Measurements from ENCODE around the gene TNFRSF1A.

The TNFRSF1A gene

DNA sequence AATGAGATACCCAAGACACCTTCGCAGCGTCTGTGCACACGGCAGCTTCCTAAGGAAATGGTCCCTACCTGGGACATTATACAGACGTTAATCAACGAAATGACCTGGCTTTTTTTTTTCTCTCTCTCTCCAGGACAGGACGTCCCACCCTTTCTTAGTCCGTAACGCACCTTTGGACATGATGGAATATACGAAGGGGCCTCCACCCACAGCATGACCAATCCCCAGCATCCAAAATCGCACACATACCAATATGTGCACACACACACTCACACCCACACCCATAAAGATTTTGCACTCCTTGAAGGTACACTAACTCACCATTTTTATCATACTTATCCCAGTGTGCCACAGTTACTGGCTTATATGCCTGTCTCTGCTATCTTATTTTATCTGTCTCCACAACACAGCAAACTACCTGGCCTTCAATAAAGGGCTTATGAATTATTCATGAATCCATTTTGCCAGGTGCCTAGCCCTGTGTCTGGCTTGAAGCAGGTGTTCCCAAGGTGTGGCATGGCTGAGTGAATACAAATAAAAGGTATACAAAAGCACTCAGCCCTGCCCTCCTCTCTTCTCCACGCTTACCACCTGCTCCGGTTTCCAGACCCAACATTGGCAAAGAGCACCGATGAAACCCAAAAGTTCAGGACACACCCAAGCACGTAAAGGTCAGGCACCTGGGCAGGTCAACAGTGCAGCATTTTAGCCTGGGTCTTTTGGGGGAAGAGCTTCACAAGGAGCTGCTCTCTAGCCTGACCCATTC lies 31.3 kb upstream of the TNFRSF1A start:
- H3K4me2 ChIP-seq (ENCODE audit: insufficient read depth, low read length): no peak overlapping the region
- H3K4me1 ChIP-seq (ENCODE audit: insufficient read depth, low read length): peaks cover 9% of the 10 kb centered on the region

DNA sequence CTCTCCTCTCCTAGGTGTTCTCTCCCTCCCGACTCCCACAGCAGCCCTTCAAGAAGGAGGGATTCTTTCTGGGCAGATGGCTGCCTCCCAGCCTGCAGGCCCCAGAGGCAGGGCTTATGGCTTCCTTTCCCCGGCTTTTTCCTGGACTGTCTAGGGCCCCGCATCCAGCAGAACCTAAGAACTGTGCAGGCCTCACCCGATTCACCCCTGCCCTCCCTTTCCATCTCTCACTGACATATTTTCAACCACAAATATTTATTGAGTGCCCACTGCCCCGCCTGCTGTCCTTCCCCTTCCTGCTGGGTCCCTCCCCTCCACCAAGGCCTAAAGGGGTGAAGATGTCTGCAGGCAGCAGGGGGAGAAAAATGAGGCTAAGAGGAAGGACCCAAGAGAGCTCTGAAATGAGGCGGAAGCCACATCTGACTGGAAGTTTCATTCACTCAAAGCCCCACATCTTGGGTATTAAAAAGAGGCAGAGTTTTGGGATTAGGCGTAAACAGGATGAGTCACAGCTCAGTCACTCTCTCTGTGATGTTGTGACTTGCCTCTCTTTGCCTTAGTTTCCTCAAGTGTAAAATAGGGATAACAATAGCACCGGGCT lies 30.6 kb upstream of the TNFRSF1A start:
- ATAC-seq (ENCODE audit: insufficient read depth, low read depth) (no peak), DNase-seq (no peak)
- H4K20me1 ChIP-seq (ENCODE audit: insufficient read depth, low read length): no peaks in the 10 kb centered on the region
- no peak overlapping the region for H3K4me2 ChIP-seq (ENCODE audit: insufficient read depth, low read length)
- no peak overlapping the region for H3K4me3 ChIP-seq (ENCODE audit: low read depth in 1 of 2, low read length in 2 of 2)
- H3K27me3 ChIP-seq (ENCODE audit: insufficient read depth, low read length, poor library complexity): no peaks in the 10 kb centered on the region
- no peak overlapping the region for H3K27ac ChIP-seq (ENCODE audit: low read length)
- H3K9ac ChIP-seq (ENCODE audit: low read depth, low read length): no peak overlapping the region
- TF ChIP-seq, protein P1, sequence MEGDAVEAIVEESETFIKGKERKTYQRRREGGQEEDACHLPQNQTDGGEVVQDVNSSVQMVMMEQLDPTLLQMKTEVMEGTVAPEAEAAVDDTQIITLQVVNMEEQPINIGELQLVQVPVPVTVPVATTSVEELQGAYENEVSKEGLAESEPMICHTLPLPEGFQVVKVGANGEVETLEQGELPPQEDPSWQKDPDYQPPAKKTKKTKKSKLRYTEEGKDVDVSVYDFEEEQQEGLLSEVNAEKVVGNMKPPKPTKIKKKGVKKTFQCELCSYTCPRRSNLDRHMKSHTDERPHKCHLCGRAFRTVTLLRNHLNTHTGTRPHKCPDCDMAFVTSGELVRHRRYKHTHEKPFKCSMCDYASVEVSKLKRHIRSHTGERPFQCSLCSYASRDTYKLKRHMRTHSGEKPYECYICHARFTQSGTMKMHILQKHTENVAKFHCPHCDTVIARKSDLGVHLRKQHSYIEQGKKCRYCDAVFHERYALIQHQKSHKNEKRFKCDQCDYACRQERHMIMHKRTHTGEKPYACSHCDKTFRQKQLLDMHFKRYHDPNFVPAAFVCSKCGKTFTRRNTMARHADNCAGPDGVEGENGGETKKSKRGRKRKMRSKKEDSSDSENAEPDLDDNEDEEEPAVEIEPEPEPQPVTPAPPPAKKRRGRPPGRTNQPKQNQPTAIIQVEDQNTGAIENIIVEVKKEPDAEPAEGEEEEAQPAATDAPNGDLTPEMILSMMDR (IDR thresholded peaks at IDR 0.05; ENCODE audit: borderline replicate concordance, extremely low read depth, low read length, poor library complexity, severe bottlenecking): no peak
- TF ChIP-seq EZH2 (IDR thresholded peaks at IDR 0.05; ENCODE audit: borderline replicate concordance, low read depth, low read length, severe bottlenecking): no peak
- H3K4me1 ChIP-seq (ENCODE audit: insufficient read depth, low read length): peaks cover 9% of the 10 kb centered on the region
- H3K36me3 ChIP-seq (ENCODE audit: insufficient read depth, low read length): no peaks in the 10 kb centered on the region
- no peak overlapping the region for H2AFZ ChIP-seq (ENCODE audit: low read depth, low read length)
- H3K79me2 ChIP-seq (ENCODE audit: insufficient read depth, low read length): no peaks in the 10 kb centered on the region
- no peaks in the 10 kb centered on the region for H3K9me3 ChIP-seq (ENCODE audit: insufficient read depth, low read length, severe bottlenecking)

More for the DNA sequence above, 31.3 kb upstream of the TNFRSF1A start:
- Histone ChIP-seq H3K79me2 (ENCODE audit: insufficient read depth, low read length) (no peaks in the 10 kb centered on the region), H3K9me3 (ENCODE audit: insufficient read depth, low read length, severe bottlenecking) (no peaks in the 10 kb centered on the region), H3K36me3 (ENCODE audit: insufficient read depth, low read length) (no peaks in the 10 kb centered on the region), H2AFZ (ENCODE audit: low read depth, low read length) (no peak overlapping the region), H4K20me1 (ENCODE audit: insufficient read depth, low read length) (no peaks in the 10 kb centered on the region), H3K9ac (ENCODE audit: low read depth, low read length) (no peak overlapping the region), H3K27me3 (ENCODE audit: insufficient read depth, low read length, poor library complexity) (no peaks in the 10 kb centered on the region), H3K27ac (ENCODE audit: low read length) (no peak overlapping the region), H3K4me3 (ENCODE audit: low read depth in 1 of 2, low read length in 2 of 2) (no peak overlapping the region)
- DNase-seq (no peak), ATAC-seq (ENCODE audit: insufficient read depth, low read depth) (no peak)
- TF ChIP-seq, protein P1 (IDR thresholded peaks at IDR 0.05; ENCODE audit: borderline replicate concordance, extremely low read depth, low read length, poor library complexity, severe bottlenecking): no peak
- no peak for TF ChIP-seq EZH2 (IDR thresholded peaks at IDR 0.05; ENCODE audit: borderline replicate concordance, low read depth, low read length, severe bottlenecking)

DNA sequence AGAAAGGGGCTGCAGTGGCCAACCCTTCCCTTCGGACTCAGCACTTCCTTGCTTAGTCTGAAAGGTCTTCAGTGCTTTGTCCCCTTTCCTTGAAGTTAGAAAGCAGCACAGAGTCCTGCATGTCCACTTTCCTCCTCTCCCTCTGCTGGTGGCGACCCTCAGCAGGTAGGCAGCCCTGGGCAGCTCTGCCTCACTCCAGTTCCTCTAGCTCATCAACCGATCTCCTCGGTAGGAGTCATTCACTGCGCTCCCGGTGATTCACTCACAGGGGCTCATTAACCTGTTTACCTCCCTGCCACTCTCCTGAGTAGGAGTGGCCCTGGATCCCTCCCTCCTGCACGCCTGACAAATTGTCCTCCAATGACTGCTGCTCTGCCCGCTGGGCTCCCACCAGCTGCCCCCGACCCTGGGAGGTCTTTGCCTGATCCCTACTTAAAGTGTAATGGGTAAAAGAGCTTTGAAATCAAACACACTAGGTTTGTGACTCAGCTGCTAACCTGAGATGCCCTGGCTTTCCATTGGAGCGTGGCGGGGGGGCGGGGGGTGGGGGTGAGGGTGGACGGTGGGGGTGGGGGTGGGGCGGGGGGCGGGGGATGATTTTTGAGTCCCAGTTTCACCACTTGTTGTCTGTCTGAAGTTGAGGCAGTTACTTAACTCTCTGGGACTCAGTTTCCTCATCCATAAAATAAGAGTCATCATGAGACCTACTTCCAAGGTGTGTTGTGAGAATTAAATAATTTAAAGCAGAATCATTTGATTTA lies 29.3 kb upstream of the TNFRSF1A start:
- no peak overlapping the region for H3K27ac ChIP-seq (ENCODE audit: low read length)
- H3K27me3 ChIP-seq (ENCODE audit: insufficient read depth, low read length, poor library complexity): no peaks in the 10 kb centered on the region
- H2AFZ ChIP-seq (ENCODE audit: low read depth, low read length): no peak overlapping the region
- H3K4me2 ChIP-seq (ENCODE audit: insufficient read depth, low read length): no peak overlapping the region
- no peak overlapping the region for H3K4me3 ChIP-seq (ENCODE audit: low read depth in 1 of 2, low read length in 2 of 2)
- H3K9ac ChIP-seq (ENCODE audit: low read depth, low read length): no peak overlapping the region
- peaks cover 3% of the 10 kb centered on the region for H3K4me1 ChIP-seq (ENCODE audit: insufficient read depth, low read length)
- no peaks in the 10 kb centered on the region for H3K9me3 ChIP-seq (ENCODE audit: insufficient read depth, low read length, severe bottlenecking)
- no peaks in the 10 kb centered on the region for H3K36me3 ChIP-seq (ENCODE audit: insufficient read depth, low read length)
- no peak for ATAC-seq (ENCODE audit: insufficient read depth, low read depth)
- DNase-seq: no peak
- TF ChIP-seq EZH2 (IDR thresholded peaks at IDR 0.05; ENCODE audit: borderline replicate concordance, low read depth, low read length, severe bottlenecking): no peak
- TF ChIP-seq, protein P1 (IDR thresholded peaks at IDR 0.05; ENCODE audit: borderline replicate concordance, extremely low read depth, low read length, poor library complexity, severe bottlenecking): no peak
- no peaks in the 10 kb centered on the region for H3K79me2 ChIP-seq (ENCODE audit: insufficient read depth, low read length)
- H4K20me1 ChIP-seq (ENCODE audit: insufficient read depth, low read length): no peaks in the 10 kb centered on the region
